ENCODE data around the gene MED20. TPM values are rescaled to one million over a fixed set of nuclear protein-coding genes. Genes with fewer than 3 reads are reported as not detected.

Gene MED20
- total RNA-seq, 2 experiments from 2014 or later, result 18.5 to 21.4 TPM

DNA sequence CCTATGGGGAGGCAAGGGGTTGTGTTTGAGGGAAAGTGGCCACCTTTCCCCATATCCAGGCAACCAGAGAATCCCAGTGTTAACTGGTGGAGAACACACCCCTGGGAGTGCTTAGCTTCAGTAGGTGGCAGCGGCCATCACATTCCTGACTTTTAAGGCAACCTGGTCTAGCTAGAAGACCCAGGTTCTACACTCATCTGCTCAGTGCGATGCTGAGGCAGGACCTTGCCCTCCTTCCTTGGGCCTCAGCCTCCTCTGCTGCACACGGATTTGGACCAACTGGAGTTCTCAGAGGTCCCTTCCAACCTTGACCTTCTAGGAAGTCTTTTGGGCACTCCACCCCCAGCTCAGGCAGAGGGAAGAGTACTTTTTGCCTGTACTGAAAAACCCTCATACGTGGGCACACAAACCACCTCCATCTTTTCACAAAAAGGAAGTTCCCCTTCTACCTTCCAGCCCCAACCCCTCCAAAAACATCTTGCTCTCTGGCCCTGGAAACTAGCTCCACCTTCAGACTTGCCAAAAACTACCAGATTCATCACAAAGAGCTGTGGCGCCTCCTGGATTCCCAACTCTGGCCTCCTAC lies 17.7 kb upstream of the MED20 start:
- Mint-ChIP-seq H3K4me1 (peaks cover 49% of the 10 kb centered on the region), H3K36me3 (peaks cover 59% of the 10 kb centered on the region), H3K9me3 (no peaks in the 10 kb centered on the region), H3K4me3 (peak overlapping the region; percentile 100), H3K27ac (peak overlapping the region; percentile 94), H3K27me3 (no peaks in the 10 kb centered on the region)
- DNase-seq (no peak), ATAC-seq (ENCODE audit: low read depth) (no peak)
- POLR2A ChIA-PET, result interaction anchor here (0.6 to 20.2 kb wide), 11 partner anchors 14 to 204 kb away, joined by 3 to 556 read pairs (median 6); partner anchors contain the start of genes BYSL, MED20 and TAF8

DNA sequence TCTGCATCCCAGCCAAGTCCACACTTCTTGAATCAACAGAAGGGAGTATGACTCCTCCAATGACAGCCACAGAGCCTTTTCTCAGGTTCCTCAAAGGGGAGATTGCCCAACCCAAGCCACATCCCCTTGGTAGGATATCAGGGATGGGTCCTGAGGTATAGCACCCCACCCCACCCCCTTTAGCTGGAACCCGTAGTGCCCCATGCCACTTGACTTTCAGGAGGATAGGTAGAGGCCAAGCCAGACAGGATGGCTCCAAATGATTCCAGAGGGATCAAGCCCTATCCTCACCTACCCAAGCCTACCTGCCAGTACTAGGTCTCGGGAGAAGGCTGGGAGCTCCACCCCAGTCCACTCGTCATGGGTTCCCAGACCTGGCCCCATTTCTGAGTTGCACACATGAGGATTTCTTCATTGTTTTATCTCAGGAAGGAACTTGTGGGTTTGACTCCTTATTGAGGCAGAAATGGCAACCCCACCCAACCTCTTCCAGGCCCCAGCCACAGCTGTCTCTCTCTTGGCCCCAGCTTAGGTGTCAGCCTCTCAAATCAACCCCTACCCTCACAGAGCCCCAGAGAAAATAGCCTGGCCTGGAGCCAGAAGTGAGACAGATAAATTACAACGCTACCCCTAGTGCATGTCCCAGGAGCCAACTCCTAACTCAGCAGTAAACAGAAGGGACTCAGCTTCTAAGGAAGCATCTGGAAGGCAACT lies 17.1 kb upstream of the MED20 start:
- DNase-seq, result peak; percentile 53
- no peaks in the 10 kb centered on the region for H3K9me3 Mint-ChIP-seq
- H3K27ac Mint-ChIP-seq, result peak overlapping the region; percentile 94
- no peaks in the 10 kb centered on the region for H3K27me3 Mint-ChIP-seq
- peak; percentile 6 for ATAC-seq (ENCODE audit: low read depth)
- peaks cover 60% of the 10 kb centered on the region for H3K36me3 Mint-ChIP-seq
- POLR2A ChIA-PET, result interaction anchor here (0.5 to 20.2 kb wide), 10 partner anchors 13 to 103 kb away, joined by 4 to 556 read pairs (median 12); partner anchors contain the start of genes BYSL, MED20 and TAF8
- peak overlapping the region; percentile 100 for H3K4me3 Mint-ChIP-seq
- H3K4me1 Mint-ChIP-seq, result peaks cover 50% of the 10 kb centered on the region

DNA sequence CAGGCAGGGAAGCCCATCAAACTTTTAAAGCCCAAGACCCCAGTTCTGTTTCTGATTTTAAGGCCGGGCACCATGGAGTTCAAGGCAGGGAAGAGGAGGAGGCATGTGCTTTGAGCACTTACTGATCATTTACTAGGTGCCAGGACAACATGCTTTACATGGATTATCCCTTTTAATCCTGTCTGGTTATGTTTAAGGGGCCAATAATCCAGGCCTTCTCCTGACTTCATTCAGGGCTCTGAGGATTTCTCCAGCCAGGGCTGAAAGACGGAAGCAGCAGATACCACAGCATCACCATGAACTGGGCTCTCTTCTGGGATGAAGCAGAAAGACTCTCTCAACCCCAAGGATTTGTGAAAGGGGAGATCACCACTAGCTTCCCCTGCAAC lies 16.5 kb upstream of the MED20 start:
- no peak for ATAC-seq (ENCODE audit: low read depth)
- peaks cover 51% of the 10 kb centered on the region for H3K4me1 Mint-ChIP-seq
- no peaks in the 10 kb centered on the region for H3K27me3 Mint-ChIP-seq
- DNase-seq, result no peak
- POLR2A ChIA-PET, result interaction anchor here (1.2 to 20.2 kb wide), 7 partner anchors 12 to 151 kb away, joined by 3 to 556 read pairs (median 38); partner anchors contain the start of genes BYSL, MED20 and TAF8
- H3K36me3 Mint-ChIP-seq, result peaks cover 64% of the 10 kb centered on the region
- no peaks in the 10 kb centered on the region for H3K9me3 Mint-ChIP-seq
- peak overlapping the region; percentile 100 for H3K4me3 Mint-ChIP-seq
- H3K27ac Mint-ChIP-seq, result peak overlapping the region; percentile 94

DNA sequence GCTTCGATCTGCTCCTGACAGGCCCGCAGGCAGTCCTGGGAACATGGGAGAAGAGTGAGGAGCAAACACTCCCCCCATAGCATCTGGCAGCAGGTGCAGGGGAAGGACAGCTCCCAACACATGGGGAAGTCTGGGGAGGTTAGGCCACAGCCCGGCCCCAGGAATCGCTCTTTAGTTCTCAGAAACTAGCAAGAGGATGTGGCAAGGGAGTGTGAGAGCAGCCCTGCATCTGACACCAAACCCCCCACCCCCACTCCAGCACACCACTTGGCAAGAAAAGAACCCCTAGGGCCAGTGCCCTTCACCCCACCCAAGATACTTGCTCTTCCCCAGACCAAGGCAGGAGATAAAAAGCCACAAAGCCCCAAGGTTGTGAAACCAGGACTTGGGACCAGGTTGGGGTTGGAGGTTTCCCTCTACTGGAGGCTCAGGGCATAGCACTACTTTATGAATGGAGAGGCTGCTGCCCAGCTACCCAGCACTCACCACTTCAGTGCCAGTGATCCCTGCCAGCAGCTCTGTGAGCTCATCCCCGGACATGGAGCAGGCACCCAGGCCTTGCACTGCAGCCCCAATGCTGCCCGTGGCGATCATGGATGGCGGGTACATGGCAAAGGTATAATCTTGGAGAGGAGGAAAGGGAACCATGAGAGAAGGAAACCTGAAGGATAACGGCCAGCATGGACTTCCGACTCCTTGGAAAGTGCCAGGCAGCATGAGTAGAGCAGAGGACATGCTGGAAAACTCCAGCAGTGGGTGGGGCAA lies 15.3 kb upstream of the MED20 start:
- POLR2A ChIA-PET, result interaction anchor here (0.6 to 20.2 kb wide), 14 partner anchors 11 to 168 kb away, joined by 3 to 556 read pairs (median 4); partner anchors contain the start of genes BYSL, MED20, TAF8 and USP49
- ATAC-seq (ENCODE audit: low read depth), result peak; percentile 76

DNA sequence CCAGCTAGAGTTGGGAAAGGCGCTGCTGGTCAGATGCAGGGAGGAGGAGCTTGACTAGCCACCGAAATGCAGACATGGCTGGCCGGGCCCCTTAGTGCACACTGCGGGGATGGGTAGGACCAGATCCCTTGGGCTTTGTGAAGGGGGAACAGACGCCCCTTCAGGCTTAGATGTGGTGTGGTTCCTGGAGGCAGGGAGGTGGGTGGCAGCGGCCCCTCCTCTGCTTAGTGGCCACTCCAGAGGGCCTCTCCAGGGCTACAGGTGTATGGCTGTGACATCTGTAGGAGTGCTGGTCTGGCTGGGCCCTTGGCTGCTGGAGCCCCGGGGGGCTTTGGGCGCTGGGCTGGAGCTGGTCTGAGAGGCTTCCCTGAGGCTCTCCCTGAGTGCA lies 14.7 kb upstream of the MED20 start:
- POLR2A ChIA-PET, result interaction anchor here (0.8 to 20.2 kb wide), 12 partner anchors 11 to 168 kb away, joined by 3 to 556 read pairs (median 6); partner anchors contain the start of genes BYSL, MED20, TAF8 and TOMM6
- H3K9me3 Mint-ChIP-seq, result no peaks in the 10 kb centered on the region
- H3K27ac Mint-ChIP-seq, result peak overlapping the region; percentile 90
- H3K4me1 Mint-ChIP-seq, result peaks cover 57% of the 10 kb centered on the region
- H3K36me3 Mint-ChIP-seq, result peaks cover 75% of the 10 kb centered on the region
- H3K4me3 Mint-ChIP-seq, result peak overlapping the region; percentile 100
- ATAC-seq (ENCODE audit: low read depth) (no peak), DNase-seq (no peak)
- H3K27me3 Mint-ChIP-seq, result no peaks in the 10 kb centered on the region

More for the DNA sequence above, 15.3 kb upstream of the MED20 start:
- Mint-ChIP-seq H3K27me3 (no peaks in the 10 kb centered on the region), H3K9me3 (no peaks in the 10 kb centered on the region), H3K27ac (peak overlapping the region; percentile 90), H3K4me1 (peaks cover 56% of the 10 kb centered on the region), H3K36me3 (peaks cover 74% of the 10 kb centered on the region), H3K4me3 (peak overlapping the region; percentile 100)
- peak; percentile 80 for DNase-seq

DNA sequence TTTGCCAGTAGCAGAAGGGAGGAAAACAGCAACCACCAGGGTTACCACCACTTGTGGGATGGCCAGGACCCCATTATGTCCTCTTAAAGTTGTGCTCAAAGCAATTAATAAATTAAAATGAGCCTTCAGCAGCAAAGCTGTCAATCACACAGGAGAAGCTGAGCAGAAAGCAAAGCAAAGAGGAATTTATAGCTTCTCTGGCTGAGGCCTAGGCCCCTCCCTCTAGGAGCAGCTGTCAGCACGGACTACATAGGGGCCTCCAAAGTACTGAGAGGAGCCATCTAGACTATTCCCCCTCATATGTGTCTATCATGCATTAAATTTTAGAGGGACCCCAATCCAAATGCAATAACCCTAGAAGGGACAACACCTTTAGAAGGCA lies 14.2 kb upstream of the MED20 start:
- Mint-ChIP-seq H3K4me1 (peaks cover 57% of the 10 kb centered on the region), H3K27ac (peak overlapping the region; percentile 90), H3K36me3 (peaks cover 70% of the 10 kb centered on the region), H3K4me3 (peak overlapping the region; percentile 100), H3K9me3 (no peaks in the 10 kb centered on the region), H3K27me3 (no peaks in the 10 kb centered on the region)
- DNase-seq (no peak), ATAC-seq (ENCODE audit: low read depth) (no peak)
- POLR2A ChIA-PET, result interaction anchor here (0.8 to 20.2 kb wide), 9 partner anchors 10 to 148 kb away, joined by 3 to 556 read pairs (median 8); partner anchors contain the start of genes BYSL, MED20, TAF8 and TOMM6

DNA sequence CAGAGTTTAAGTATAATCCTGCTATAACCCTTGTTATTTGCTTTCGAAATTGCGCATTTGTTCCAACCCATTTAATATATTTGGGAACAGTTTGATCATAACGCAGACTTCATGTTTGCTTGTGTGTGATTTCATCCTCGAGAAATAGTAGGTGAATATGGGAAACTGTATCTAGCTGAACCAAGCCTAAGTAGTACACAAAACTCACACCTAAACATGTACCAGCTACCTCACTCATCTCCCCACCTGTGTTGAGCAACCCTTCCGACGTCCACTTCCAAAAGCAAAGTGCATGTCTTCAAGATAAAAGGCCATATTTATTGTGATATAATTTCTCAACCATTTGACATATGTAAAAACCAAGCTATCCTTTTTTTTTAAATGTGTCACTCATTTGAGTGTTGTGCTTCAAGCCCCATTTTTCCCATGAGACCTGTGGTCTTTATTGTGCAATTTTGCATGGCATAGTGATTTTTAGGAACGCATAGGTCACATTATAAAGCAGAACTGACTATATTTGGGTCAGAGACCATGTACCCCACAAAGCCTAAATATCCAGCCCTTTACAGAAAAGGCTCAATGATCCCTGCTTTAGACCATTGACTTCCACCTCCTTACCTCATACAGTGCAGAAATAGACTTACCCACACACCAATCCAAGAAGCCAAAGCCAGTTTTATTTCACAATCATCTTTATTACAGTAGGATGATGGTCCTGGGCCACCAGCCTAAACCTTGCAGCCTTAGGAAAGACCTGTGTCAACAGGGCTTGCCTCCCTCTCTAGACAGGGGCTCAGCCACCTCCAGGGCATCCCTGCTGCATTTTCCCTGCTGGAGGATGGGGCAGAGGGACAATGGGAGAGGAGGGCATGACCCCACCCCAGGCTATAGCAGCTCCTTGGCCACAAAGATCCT lies 13.6 kb upstream of the MED20 start:
- ATAC-seq (ENCODE audit: low read depth) (no peak), DNase-seq (no peak)
- Mint-ChIP-seq H3K9me3 (no peaks in the 10 kb centered on the region), H3K4me1 (peaks cover 58% of the 10 kb centered on the region), H3K27me3 (no peaks in the 10 kb centered on the region), H3K4me3 (peak overlapping the region; percentile 100), H3K27ac (peak overlapping the region; percentile 90), H3K36me3 (peaks cover 64% of the 10 kb centered on the region)
- POLR2A ChIA-PET, result interaction anchor here (0.6 to 20.2 kb wide), 6 partner anchors 8 to 147 kb away, joined by 3 to 556 read pairs (median 4); partner anchors contain the start of genes BYSL, MED20, TAF8 and TOMM6

DNA sequence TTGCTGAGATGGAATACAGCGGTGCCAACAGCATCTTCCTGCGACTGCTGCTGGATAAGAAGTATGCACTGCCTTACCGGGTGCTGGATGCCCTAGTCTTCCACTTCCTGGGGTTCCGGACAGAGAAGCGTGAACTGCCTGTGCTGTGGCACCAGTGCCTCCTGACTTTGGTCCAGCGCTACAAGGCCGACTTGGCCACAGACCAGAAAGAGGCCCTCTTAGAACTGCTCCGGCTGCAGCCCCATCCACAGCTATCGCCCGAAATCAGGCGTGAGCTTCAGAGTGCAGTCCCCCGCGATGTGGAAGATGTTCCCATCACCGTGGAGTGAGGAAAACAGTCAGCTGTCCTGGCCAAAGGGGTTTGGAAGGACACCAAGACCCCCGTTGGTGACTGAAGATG lies 11.4 kb upstream of the MED20 start:
- Mint-ChIP-seq H3K36me3 (peaks cover 49% of the 10 kb centered on the region), H3K27me3 (no peaks in the 10 kb centered on the region), H3K4me1 (peaks cover 48% of the 10 kb centered on the region), H3K9me3 (no peaks in the 10 kb centered on the region), H3K27ac (peak overlapping the region; percentile 66), H3K4me3 (no peak overlapping the region)
- POLR2A ChIA-PET, result interaction anchor here (0.9 to 20.2 kb wide), 3 partner anchors 7 to 109 kb away, joined by 4 to 556 read pairs (median 159); partner anchors contain the start of genes BYSL, MED20 and TAF8
- DNase-seq (no peak), ATAC-seq (ENCODE audit: low read depth) (no peak)

DNA sequence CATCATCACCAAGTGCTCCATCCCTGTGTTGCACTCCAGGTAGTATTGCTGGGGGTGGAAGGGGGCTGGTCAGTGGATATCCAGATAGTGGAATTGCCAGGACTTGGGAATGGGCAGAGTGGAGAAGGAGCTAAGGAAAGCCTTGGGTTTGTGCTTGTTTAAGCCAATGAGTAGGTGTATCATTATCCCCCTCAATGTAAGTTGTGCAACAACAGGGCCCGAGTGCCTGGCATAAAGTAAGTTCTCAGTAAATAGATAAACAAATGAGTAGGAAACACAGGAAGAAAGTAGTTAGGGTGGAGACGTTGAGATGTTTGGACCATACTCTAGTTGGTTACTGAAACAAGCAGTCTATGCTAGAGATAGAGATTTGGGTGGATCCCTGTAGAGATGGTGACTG lies 10.9 kb upstream of the MED20 start:
- peaks cover 45% of the 10 kb centered on the region for H3K36me3 Mint-ChIP-seq
- H3K27ac Mint-ChIP-seq, result peak overlapping the region; percentile 66
- POLR2A ChIA-PET, result interaction anchor here (12.3 to 20.2 kb wide), 2 partner anchors 7 to 109 kb away, joined by 159 to 556 read pairs; partner anchors contain the start of genes BYSL, MED20 and TAF8
- no peak overlapping the region for H3K4me3 Mint-ChIP-seq
- no peaks in the 10 kb centered on the region for H3K9me3 Mint-ChIP-seq
- ATAC-seq (ENCODE audit: low read depth), result no peak
- DNase-seq, result no peak
- H3K27me3 Mint-ChIP-seq, result no peaks in the 10 kb centered on the region
- peaks cover 43% of the 10 kb centered on the region for H3K4me1 Mint-ChIP-seq

DNA sequence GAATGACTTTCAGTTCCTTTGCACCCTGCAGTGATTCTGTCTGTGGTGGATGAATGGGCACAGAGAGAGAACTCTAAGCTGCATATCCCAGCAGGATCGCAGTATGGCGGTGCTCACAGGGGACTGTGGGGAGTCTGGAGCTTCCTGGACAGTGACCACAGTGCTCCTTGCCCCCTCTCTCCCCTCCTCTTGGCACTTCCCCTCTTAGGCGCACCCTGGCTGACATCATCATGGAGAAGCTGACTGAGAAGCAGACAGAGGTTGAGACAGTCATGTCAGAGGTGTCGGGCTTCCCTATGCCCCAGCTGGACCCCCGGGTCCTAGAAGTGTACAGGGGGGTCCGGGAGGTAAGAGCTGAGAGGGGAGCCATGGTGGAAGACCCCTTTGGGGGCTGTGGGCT lies 9.0 kb upstream of the MED20 start:
- Mint-ChIP-seq H3K27ac (no peak overlapping the region), H3K27me3 (no peaks in the 10 kb centered on the region), H3K36me3 (peaks cover 36% of the 10 kb centered on the region), H3K4me3 (no peak overlapping the region), H3K4me1 (peaks cover 32% of the 10 kb centered on the region), H3K9me3 (no peaks in the 10 kb centered on the region)
- POLR2A ChIA-PET, result interaction anchor here (10.1 to 20.2 kb wide), 3 partner anchors 5 to 111 kb away, joined by 159 to 556 read pairs (median 159); partner anchors contain the start of genes BYSL, MED20 and TAF8
- DNase-seq, result no peak
- no peak for ATAC-seq (ENCODE audit: low read depth)

DNA sequence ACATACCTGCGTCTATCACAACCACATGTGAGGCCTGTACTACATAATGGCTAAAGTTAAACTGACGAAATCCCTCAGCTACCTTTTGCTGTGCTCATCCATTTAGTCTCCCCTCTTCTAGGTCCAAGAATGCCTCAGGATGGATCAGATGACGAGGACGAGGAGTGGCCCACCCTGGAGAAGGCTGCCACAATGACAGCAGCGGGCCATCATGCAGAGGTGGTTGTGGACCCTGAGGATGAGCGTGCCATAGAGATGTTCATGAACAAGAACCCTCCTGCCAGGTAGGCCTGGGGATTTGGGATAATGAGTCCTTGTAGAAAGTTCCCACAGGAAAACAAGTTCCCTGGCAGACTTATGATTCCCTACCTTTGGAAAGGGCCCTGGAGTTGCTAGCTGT lies 6.3 kb upstream of the MED20 start:
- peaks cover 36% of the 10 kb centered on the region for H3K36me3 Mint-ChIP-seq
- H3K27me3 Mint-ChIP-seq, result no peaks in the 10 kb centered on the region
- no peaks in the 10 kb centered on the region for H3K9me3 Mint-ChIP-seq
- peaks cover 39% of the 10 kb centered on the region for H3K4me1 Mint-ChIP-seq
- H3K4me3 Mint-ChIP-seq, result no peak overlapping the region
- ATAC-seq (ENCODE audit: low read depth) (no peak), DNase-seq (no peak)
- POLR2A ChIA-PET, result interaction anchor here (1.1 to 20.2 kb wide), 3 partner anchors 8 to 114 kb away, joined by 4 to 556 read pairs (median 159); partner anchors contain the start of gene TAF8
- H3K27ac Mint-ChIP-seq, result no peak overlapping the region

DNA sequence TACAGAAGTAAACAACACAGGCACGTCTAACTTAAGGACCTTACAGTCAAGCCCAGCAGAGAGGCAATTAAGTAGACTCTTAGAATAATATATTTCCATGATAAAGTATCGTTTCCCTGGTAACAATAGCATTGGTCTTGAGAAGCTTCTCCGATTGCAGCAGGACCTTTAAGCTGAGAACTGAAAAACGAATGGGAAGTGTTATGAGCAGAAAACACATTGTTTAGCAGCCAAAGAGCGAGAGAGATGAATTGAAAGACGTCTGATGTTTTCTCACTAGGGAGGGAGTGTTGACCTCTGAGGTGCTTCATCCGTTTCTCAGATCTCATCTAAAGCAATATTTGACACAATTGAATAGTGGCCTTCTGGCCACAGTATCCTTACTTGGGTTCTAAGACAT lies 1.2 kb upstream of the MED20 start:
- ATAC-seq (ENCODE audit: low read depth), result no peak
- peak overlapping the region; percentile 96 for H3K4me3 Mint-ChIP-seq
- no peak for DNase-seq
- peaks cover 38% of the 10 kb centered on the region for H3K4me1 Mint-ChIP-seq
- peak overlapping the region; percentile 96 for H3K27ac Mint-ChIP-seq
- no peaks in the 10 kb centered on the region for H3K9me3 Mint-ChIP-seq
- H3K36me3 Mint-ChIP-seq, result peaks cover 21% of the 10 kb centered on the region
- H3K27me3 Mint-ChIP-seq, result no peaks in the 10 kb centered on the region
- POLR2A ChIA-PET, result interaction anchor here (0.8 to 10.1 kb wide), 9 partner anchors 13 to 135 kb away, joined by 4 to 159 read pairs (median 8); partner anchors contain the start of genes TAF8, TOMM6 and USP49
